ENCODE results near the gene GTPBP2.

Gene GTPBP2

DNA sequence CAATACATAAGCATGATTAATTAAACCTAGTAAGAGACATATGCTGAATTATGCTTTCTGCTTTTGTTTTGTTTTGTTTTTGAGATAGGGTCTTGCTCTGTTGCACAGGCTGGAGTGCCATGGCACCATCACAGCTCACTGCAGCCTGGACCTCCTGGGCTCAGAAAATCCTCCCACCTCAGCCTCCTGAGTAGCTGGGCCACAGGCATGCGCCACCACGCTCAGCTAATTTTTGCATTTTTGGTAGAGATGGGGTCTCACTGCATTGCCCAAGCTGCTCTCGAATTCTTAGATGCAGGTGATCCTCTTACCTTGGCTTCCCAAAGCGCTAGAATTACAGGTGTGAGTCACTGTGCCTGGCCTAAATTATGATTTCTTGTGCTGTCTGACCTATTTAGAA is 57.0 kb downstream of the GTPBP2 start:
- no peak overlapping the region for H3K4me3 ChIP-seq (ENCODE audit: low read length)
- no peak for DNase-seq (ENCODE audit: low read depth)
- TF ChIP-seq, protein P1, sequence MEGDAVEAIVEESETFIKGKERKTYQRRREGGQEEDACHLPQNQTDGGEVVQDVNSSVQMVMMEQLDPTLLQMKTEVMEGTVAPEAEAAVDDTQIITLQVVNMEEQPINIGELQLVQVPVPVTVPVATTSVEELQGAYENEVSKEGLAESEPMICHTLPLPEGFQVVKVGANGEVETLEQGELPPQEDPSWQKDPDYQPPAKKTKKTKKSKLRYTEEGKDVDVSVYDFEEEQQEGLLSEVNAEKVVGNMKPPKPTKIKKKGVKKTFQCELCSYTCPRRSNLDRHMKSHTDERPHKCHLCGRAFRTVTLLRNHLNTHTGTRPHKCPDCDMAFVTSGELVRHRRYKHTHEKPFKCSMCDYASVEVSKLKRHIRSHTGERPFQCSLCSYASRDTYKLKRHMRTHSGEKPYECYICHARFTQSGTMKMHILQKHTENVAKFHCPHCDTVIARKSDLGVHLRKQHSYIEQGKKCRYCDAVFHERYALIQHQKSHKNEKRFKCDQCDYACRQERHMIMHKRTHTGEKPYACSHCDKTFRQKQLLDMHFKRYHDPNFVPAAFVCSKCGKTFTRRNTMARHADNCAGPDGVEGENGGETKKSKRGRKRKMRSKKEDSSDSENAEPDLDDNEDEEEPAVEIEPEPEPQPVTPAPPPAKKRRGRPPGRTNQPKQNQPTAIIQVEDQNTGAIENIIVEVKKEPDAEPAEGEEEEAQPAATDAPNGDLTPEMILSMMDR (conservative IDR thresholded peaks at IDR 0.05; ENCODE audit: low read depth, low read length) = no peak

DNA sequence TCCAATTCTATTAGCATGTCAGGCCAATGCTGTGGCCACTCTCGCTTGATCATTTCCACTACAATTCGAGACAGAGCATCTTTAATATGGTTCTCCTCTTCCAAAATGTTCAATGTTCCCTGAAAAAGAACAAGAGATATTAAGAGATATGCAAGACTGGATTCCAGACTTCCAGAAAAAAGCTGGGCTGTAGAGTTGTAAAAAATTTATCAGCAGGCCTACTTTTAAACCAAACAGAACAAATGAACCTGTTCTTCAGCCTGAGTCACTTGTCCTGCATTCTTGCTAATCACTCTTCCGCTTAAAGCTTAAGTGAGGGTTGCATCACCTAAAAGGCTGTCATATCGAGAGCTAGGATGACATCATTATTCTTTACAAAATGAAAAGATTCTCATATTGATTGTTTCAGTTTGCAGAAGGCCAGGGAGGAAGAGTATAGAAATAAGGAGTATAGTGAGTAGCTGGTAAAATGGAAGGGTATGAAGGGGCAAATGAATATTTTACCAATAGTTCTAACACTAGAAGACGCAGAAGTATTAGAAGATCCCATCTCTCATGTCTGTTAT is 58.1 kb downstream of the GTPBP2 start:
- TF ChIP-seq, protein P1 (conservative IDR thresholded peaks at IDR 0.05; ENCODE audit: low read depth, low read length) = no peak
- no peak overlapping the region for H3K4me3 ChIP-seq (ENCODE audit: low read length)
- DNase-seq (ENCODE audit: low read depth) = no peak

All from retinal pigment epithelial cell (primary cell).